Activated CD8-positive, alpha-beta T cell treated with anti-CD3 and anti-CD28 coated beads, Interleukin-2, amount 10 ng/mL, durations not matched to agents 7 days and 5 days (primary cell): ENCODE data around the gene TMEM82. TPM values are rescaled to one million over a fixed set of nuclear protein-coding genes. Genes with fewer than 3 reads are reported as not detected.

Experiments used
- ATAC-seq: fragments of 150-1000 bp; cut with Tn5 transposase; one replicate; pipeline ENCODE4 v1.10.0; 2021; ENCODE audit warnings: moderate library complexity
- CTCF ChIA-PET: fragments of 350-600 bp; sonication (Branson Sonifier 250); formaldehyde crosslinking; loops from one replicate; lab custom pipeline; 2021; ENCODE audit warnings: antibody characterized with exemption; lab: Charles Lee
- POLR2A ChIA-PET: fragments of 350-600 bp; sonication (Branson Sonifier 250); formaldehyde crosslinking; loops from one replicate; lab custom pipeline; 2021; ENCODE audit warnings: antibody characterized with exemption; lab: Charles Lee
- DNase-seq: peaks from one replicate; pipeline ENCODE4 v3.0.0-alpha.2; 2020
- H3K27ac Mint-ChIP-seq: one replicate; pipeline ENCODE4 v1.8.0; 2021; ENCODE audit warnings: mild to moderate bottlenecking, mixed read lengths
- H3K27me3 Mint-ChIP-seq: one replicate; pipeline ENCODE4 v1.8.0; 2021; ENCODE audit warnings: low read depth, mixed read lengths
- H3K36me3 Mint-ChIP-seq: one replicate; pipeline ENCODE4 v1.8.0; 2021; ENCODE audit warnings: low read depth, mixed read lengths
- H3K4me1 Mint-ChIP-seq: one replicate; pipeline ENCODE4 v1.8.0; 2021; ENCODE audit warnings: low read depth, mixed read lengths
- H3K4me3 Mint-ChIP-seq: one replicate; pipeline ENCODE4 v1.8.0; 2021; ENCODE audit warnings: mild to moderate bottlenecking, mixed read lengths
- H3K9me3 Mint-ChIP-seq: one replicate; pipeline ENCODE4 v1.8.0; 2022; ENCODE audit warnings: mixed read lengths; ENCODE audit not compliant: insufficient read depth
- total RNA-seq, 2 experiments: library from RNA; stranded (reverse); gene quantifications; one replicate each; pipeline ENCODE4 v1.2.3, GENCODE V29; 2021

The TMEM82 gene
- total RNA-seq, 2 experiments from 2014 or later, result not detected

GRCh38 chr1:15706751-15707150 lies 35.5 kb upstream of the TMEM82 start:
- no peak for DNase-seq
- ChIA-PET POLR2A (interaction anchor here (1.2 kb wide), 1 partner anchor 10 kb away, joined by 3 read pairs; no protein-coding TSS in a partner anchor), CTCF (no interaction called here)
- H3K27me3 Mint-ChIP-seq, result no peaks in the 10 kb centered on the region
- H3K9me3 Mint-ChIP-seq, result no peaks in the 10 kb centered on the region
- peaks cover 11% of the 10 kb centered on the region for H3K36me3 Mint-ChIP-seq
- H3K4me3 Mint-ChIP-seq, result no peak overlapping the region
- H3K27ac Mint-ChIP-seq, result no peak overlapping the region
- no peak for ATAC-seq
- no peaks in the 10 kb centered on the region for H3K4me1 Mint-ChIP-seq

GRCh38 chr1:15707239-15707925 lies 34.9 kb upstream of the TMEM82 start:
- no peak for ATAC-seq
- Mint-ChIP-seq H3K27me3 (no peaks in the 10 kb centered on the region), H3K4me1 (no peaks in the 10 kb centered on the region), H3K36me3 (peaks cover 10% of the 10 kb centered on the region), H3K27ac (no peak overlapping the region), H3K4me3 (no peak overlapping the region), H3K9me3 (no peaks in the 10 kb centered on the region)
- ChIA-PET POLR2A (interaction anchor here (1.2 kb wide), 1 partner anchor 11 kb away, joined by 3 read pairs; no protein-coding TSS in a partner anchor), CTCF (no interaction called here)
- no peak for DNase-seq

- Mint-ChIP-seq H3K27me3 (no peaks in the 10 kb centered on the region), H3K27ac (no peak overlapping the region), H3K9me3 (no peaks in the 10 kb centered on the region), H3K4me3 (no peak overlapping the region), H3K36me3 (peaks cover 10% of the 10 kb centered on the region), H3K4me1 (no peaks in the 10 kb centered on the region)
- POLR2A ChIA-PET, result no interaction called here
- CTCF ChIA-PET, result no interaction called here
- ATAC-seq (no peak), DNase-seq (no peak)
Measured at GRCh38 chr1:15708486-15709137, 33.7 kb upstream of the TMEM82 start.

- Mint-ChIP-seq H3K36me3 (peaks cover 10% of the 10 kb centered on the region), H3K27ac (no peak overlapping the region), H3K9me3 (no peaks in the 10 kb centered on the region), H3K27me3 (no peaks in the 10 kb centered on the region), H3K4me3 (no peak overlapping the region), H3K4me1 (no peaks in the 10 kb centered on the region)
- no peak for ATAC-seq
- POLR2A ChIA-PET, result no interaction called here
- no peak for DNase-seq
- CTCF ChIA-PET, result interaction anchor here (0.8 to 1.6 kb wide), 2 partner anchors 23 to 123 kb away, joined by 3 read pairs; no protein-coding TSS in a partner anchor
Measured at GRCh38 chr1:15709226-15709625, 33.1 kb upstream of the TMEM82 start.

- ATAC-seq (no peak), DNase-seq (no peak)
- H3K9me3 Mint-ChIP-seq, result no peaks in the 10 kb centered on the region
- no peak overlapping the region for H3K27ac Mint-ChIP-seq
- H3K4me1 Mint-ChIP-seq, result peaks cover 2% of the 10 kb centered on the region
- no peaks in the 10 kb centered on the region for H3K27me3 Mint-ChIP-seq
- ChIA-PET CTCF (no interaction called here), POLR2A (no interaction called here)
- H3K4me3 Mint-ChIP-seq, result no peak overlapping the region
- peaks cover 6% of the 10 kb centered on the region for H3K36me3 Mint-ChIP-seq
Measured at GRCh38 chr1:15712168-15712567, 30.1 kb upstream of the TMEM82 start.

GRCh38 chr1:15714406-15715136 lies 27.7 kb upstream of the TMEM82 start:
- no peaks in the 10 kb centered on the region for H3K27me3 Mint-ChIP-seq
- peaks cover 2% of the 10 kb centered on the region for H3K4me1 Mint-ChIP-seq
- ChIA-PET POLR2A (interaction anchor here (1.1 kb wide), 1 partner anchor 17 kb away, joined by 5 read pairs; no protein-coding TSS in a partner anchor), CTCF (interaction anchor here (1.1 kb wide), 1 partner anchor 101 kb away, joined by 3 read pairs; no protein-coding TSS in a partner anchor)
- ATAC-seq (no peak), DNase-seq (no peak)
- H3K4me3 Mint-ChIP-seq, result no peak overlapping the region
- H3K27ac Mint-ChIP-seq, result peak overlapping the region; percentile 48
- no peaks in the 10 kb centered on the region for H3K9me3 Mint-ChIP-seq
- H3K36me3 Mint-ChIP-seq, result peaks cover 15% of the 10 kb centered on the region

- Mint-ChIP-seq H3K4me3 (no peak overlapping the region), H3K9me3 (no peaks in the 10 kb centered on the region), H3K4me1 (peaks cover 2% of the 10 kb centered on the region), H3K27ac (no peak overlapping the region), H3K27me3 (no peaks in the 10 kb centered on the region), H3K36me3 (peaks cover 18% of the 10 kb centered on the region)
- DNase-seq (no peak), ATAC-seq (no peak)
- ChIA-PET POLR2A (no interaction called here), CTCF (interaction anchor here (1.4 kb wide), 1 partner anchor 394 kb away, joined by 3 read pairs; no protein-coding TSS in a partner anchor)
Measured at GRCh38 chr1:15717418-15718125, 24.7 kb upstream of the TMEM82 start.

GRCh38 chr1:15718199-15718601 lies 24.1 kb upstream of the TMEM82 start:
- no peak for ATAC-seq
- ChIA-PET POLR2A (interaction anchor here (1.1 kb wide), 1 partner anchor 16 kb away, joined by 3 read pairs; no protein-coding TSS in a partner anchor), CTCF (no interaction called here)
- H3K9me3 Mint-ChIP-seq, result no peaks in the 10 kb centered on the region
- H3K27me3 Mint-ChIP-seq, result no peaks in the 10 kb centered on the region
- peaks cover 21% of the 10 kb centered on the region for H3K36me3 Mint-ChIP-seq
- peaks cover 2% of the 10 kb centered on the region for H3K4me1 Mint-ChIP-seq
- H3K27ac Mint-ChIP-seq, result no peak overlapping the region
- no peak overlapping the region for H3K4me3 Mint-ChIP-seq
- no peak for DNase-seq

GRCh38 chr1:15719381-15720120 lies 22.7 kb upstream of the TMEM82 start:
- Mint-ChIP-seq H3K9me3 (no peaks in the 10 kb centered on the region), H3K4me1 (no peaks in the 10 kb centered on the region), H3K36me3 (peaks cover 21% of the 10 kb centered on the region), H3K27ac (no peak overlapping the region), H3K4me3 (no peak overlapping the region), H3K27me3 (no peaks in the 10 kb centered on the region)
- POLR2A ChIA-PET, result interaction anchor here (1.1 kb wide), 1 partner anchor 17 kb away, joined by 3 read pairs; no protein-coding TSS in a partner anchor
- DNase-seq (no peak), ATAC-seq (no peak)
- CTCF ChIA-PET, result interaction anchor here (0.9 to 1.3 kb wide), 2 partner anchors 124 to 126 kb away, joined by 3 read pairs; no protein-coding TSS in a partner anchor

- Mint-ChIP-seq H3K27ac (no peak overlapping the region), H3K4me1 (no peaks in the 10 kb centered on the region), H3K27me3 (no peaks in the 10 kb centered on the region), H3K4me3 (no peak overlapping the region), H3K9me3 (no peaks in the 10 kb centered on the region), H3K36me3 (peaks cover 20% of the 10 kb centered on the region)
- CTCF ChIA-PET, result interaction anchor here (1.3 kb wide), 1 partner anchor 125 kb away, joined by 3 read pairs; no protein-coding TSS in a partner anchor
- ATAC-seq (no peak), DNase-seq (no peak)
- POLR2A ChIA-PET, result no interaction called here
Measured at GRCh38 chr1:15720861-15721260, 21.4 kb upstream of the TMEM82 start.
